Fibroblast of skin of scalp (primary cell): ENCODE results near the gene TSPYL2.

Experiments
- DNase-seq: peaks from one replicate; pipeline ENCODE4 v3.0.0-alpha.2; 2013

The TSPYL2 gene

GRCh38 chrX:53126377-53126776 lies 44.2 kb downstream of the TSPYL2 start:
- no peak for DNase-seq

DNA sequence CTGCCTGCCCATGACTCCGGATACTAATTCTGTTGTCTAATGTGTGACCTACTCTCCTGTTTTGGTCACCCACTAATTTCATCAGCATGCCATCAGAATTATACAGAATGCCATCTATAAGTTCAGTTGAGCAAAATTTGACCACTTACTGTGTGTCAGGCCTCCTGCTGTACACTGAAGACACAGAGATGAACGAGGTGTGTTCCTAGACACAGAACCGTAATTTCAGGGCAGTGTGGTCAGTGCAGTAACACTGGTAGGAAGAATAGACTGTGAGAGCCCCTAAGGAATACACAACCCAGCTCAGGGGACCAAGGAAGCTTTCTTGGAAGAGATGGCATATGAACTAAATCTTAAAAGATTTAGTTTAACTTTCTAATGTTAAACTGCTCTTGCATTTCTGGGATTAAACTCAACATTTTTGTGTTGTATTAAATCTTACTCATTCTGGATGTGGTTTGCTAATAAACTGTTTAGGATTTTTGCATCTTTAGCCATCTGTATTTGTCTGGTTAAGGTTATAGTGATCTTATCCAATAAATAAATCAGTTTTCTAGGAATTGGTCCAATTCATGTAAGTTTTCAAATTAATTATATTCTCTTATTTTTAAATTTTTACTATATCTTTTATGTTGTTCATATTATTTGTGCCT lies 46.1 kb downstream of the TSPYL2 start:
- DNase-seq = peak; percentile 25

GRCh38 chrX:53133400-53133799 lies 51.2 kb downstream of the TSPYL2 start:
- no peak for DNase-seq

DNA sequence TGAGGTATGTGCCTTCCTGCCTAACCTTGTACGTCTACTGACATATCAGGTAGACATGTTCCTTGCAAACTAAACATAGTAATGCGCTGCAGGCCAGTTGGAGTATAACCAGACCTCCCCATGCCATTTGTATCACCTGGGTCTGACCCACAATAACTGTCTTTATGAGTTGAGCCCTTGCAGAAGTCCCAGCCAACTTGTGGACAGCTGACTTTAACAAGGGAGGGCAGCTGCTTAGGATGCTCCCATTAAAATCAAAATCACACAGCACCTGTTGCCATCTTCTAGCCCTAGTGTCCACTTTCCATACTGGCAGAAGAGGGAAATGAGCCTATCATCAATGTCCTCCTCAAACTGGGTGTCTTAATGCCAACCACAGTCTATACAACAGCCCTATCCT lies 53.4 kb downstream of the TSPYL2 start:
- DNase-seq = no peak
